Activated CD4-positive, alpha-beta T cell treated with anti-CD3 and anti-CD28 coated beads, Interleukin-2, amount 50 U/mL, for 16 hours (primary cell): Measurements from ENCODE around the gene NUDT22.
"Not testable (repeated sequence)": the region's sequence is repeated elsewhere in the genome, so short reads cannot be mapped to it uniquely, and the experiment has no call there.

ENCODE experiments used
- DNase-seq: peaks from one replicate; pipeline ENCODE4 v3.0.0-alpha.2; 2020

The NUDT22 gene

GRCh38 chr11:64245401-64245796 lies 19.3 kb downstream of the NUDT22 start:
- no peak for DNase-seq

GRCh38 chr11:64245797-64246620 lies 19.9 kb downstream of the NUDT22 start:
- peak; percentile 77 for DNase-seq

GRCh38 chr11:64246621-64246870 lies 20.5 kb downstream of the NUDT22 start:
- not testable (repeated sequence) for DNase-seq

- DNase-seq, result peak; percentile 90
These were observed 21.0 kb downstream of the NUDT22 start, which contains the start of gene PPP1R14B for GRCh38 chr11:64246871-64247728. PPP1R14B (minus strand) TSS chr11:64246943; CDS start chr11:64246673, 270 bp downstream.

GRCh38 chr11:64247729-64248531 lies 21.9 kb downstream of the NUDT22 start:
- DNase-seq, result no peak

- no peak for DNase-seq
These were observed 22.5 kb downstream of the NUDT22 start for GRCh38 chr11:64248578-64248977.

GRCh38 chr11:64249038-64249437 lies 23.0 kb downstream of the NUDT22 start:
- no peak for DNase-seq

GRCh38 chr11:64249563-64250414 lies 23.7 kb downstream of the NUDT22 start:
- no peak for DNase-seq

- no peak for DNase-seq
These were observed 24.4 kb downstream of the NUDT22 start for GRCh38 chr11:64250415-64251015.

- DNase-seq, result peak; percentile 55
These were observed 25.1 kb downstream of the NUDT22 start, which contains the start of gene PLCB3 for GRCh38 chr11:64251016-64251752. PLCB3 (plus strand) TSS chr11:64251530; CDS start chr11:64251650, 120 bp downstream.

- DNase-seq, result no peak
These were observed 25.6 kb downstream of the NUDT22 start for GRCh38 chr11:64251753-64252002.

GRCh38 chr11:64252003-64252872 lies 26.2 kb downstream of the NUDT22 start:
- DNase-seq, result no peak

GRCh38 chr11:64253043-64253442 lies 27.0 kb downstream of the NUDT22 start:
- no peak for DNase-seq

- no peak for DNase-seq
These were observed 27.4 kb downstream of the NUDT22 start for GRCh38 chr11:64253481-64253880.

- DNase-seq, result no peak
These were observed 28.3 kb downstream of the NUDT22 start for GRCh38 chr11:64254326-64254725.

GRCh38 chr11:64255135-64256128 lies 29.4 kb downstream of the NUDT22 start:
- DNase-seq, result no peak

GRCh38 chr11:64256300-64256699 lies 30.2 kb downstream of the NUDT22 start:
- no peak for DNase-seq

GRCh38 chr11:64258356-64258755 lies 32.3 kb downstream of the NUDT22 start:
- DNase-seq, result no peak

- no peak for DNase-seq
These were observed 33.0 kb downstream of the NUDT22 start for GRCh38 chr11:64258946-64259532.
